ENCODE measurements around the gene RAB30. TPM values are rescaled to one million over a fixed set of nuclear protein-coding genes. Genes with fewer than 3 reads are reported as not detected.

RAB30 gene
- total RNA-seq, 1 donor from 2014 or later, result 5.8 TPM

GRCh38 chr11:82992223-82992622, 79.5 kb downstream of the RAB30 start:
- no peaks in the 10 kb centered on the region for H3K27me3 ChIP-seq (ENCODE audit: control insufficient read depth, insufficient read depth, low read length)
- no peak for DNase-seq (ENCODE audit: low read depth)
- no peak for TF ChIP-seq CTCF (IDR thresholded peaks at IDR 0.05; ENCODE audit: insufficient read depth, low read length, poor library complexity, severe bottlenecking)
- no peaks in the 10 kb centered on the region for H3K36me3 ChIP-seq (ENCODE audit: control insufficient read depth, insufficient read depth, low read length)
- H3K4me3 ChIP-seq (ENCODE audit: low read depth, low read length), result no peak overlapping the region

GRCh38 chr11:82989628-82990404, 81.9 kb downstream of the RAB30 start:
- DNase-seq (ENCODE audit: low read depth), result no peak
- Histone ChIP-seq H3K4me3 (ENCODE audit: low read depth, low read length) (no peak overlapping the region), H3K27me3 (ENCODE audit: control insufficient read depth, insufficient read depth, low read length) (no peaks in the 10 kb centered on the region), H3K36me3 (ENCODE audit: control insufficient read depth, insufficient read depth, low read length) (no peaks in the 10 kb centered on the region)
- no peak for TF ChIP-seq CTCF (IDR thresholded peaks at IDR 0.05; ENCODE audit: insufficient read depth, low read length, poor library complexity, severe bottlenecking)

- Histone ChIP-seq H3K4me3 (ENCODE audit: low read depth, low read length) (no peak overlapping the region), H3K27me3 (ENCODE audit: control insufficient read depth, insufficient read depth, low read length) (no peaks in the 10 kb centered on the region), H3K36me3 (ENCODE audit: control insufficient read depth, insufficient read depth, low read length) (no peaks in the 10 kb centered on the region)
- no peak for TF ChIP-seq CTCF (IDR thresholded peaks at IDR 0.05; ENCODE audit: insufficient read depth, low read length, poor library complexity, severe bottlenecking)
- no peak for DNase-seq (ENCODE audit: low read depth)
These were observed 82.6 kb downstream of the RAB30 start for GRCh38 chr11:82988936-82989627.

GRCh38 chr11:82987997-82988396, 83.7 kb downstream of the RAB30 start:
- Histone ChIP-seq H3K4me3 (ENCODE audit: low read depth, low read length) (no peak overlapping the region), H3K27me3 (ENCODE audit: control insufficient read depth, insufficient read depth, low read length) (no peaks in the 10 kb centered on the region), H3K36me3 (ENCODE audit: control insufficient read depth, insufficient read depth, low read length) (no peaks in the 10 kb centered on the region)
- no peak for TF ChIP-seq CTCF (IDR thresholded peaks at IDR 0.05; ENCODE audit: insufficient read depth, low read length, poor library complexity, severe bottlenecking)
- no peak for DNase-seq (ENCODE audit: low read depth)

- DNase-seq (ENCODE audit: low read depth), result no peak
- no peak for TF ChIP-seq CTCF (IDR thresholded peaks at IDR 0.05; ENCODE audit: insufficient read depth, low read length, poor library complexity, severe bottlenecking)
- no peaks in the 10 kb centered on the region for H3K36me3 ChIP-seq (ENCODE audit: control insufficient read depth, insufficient read depth, low read length)
- H3K27me3 ChIP-seq (ENCODE audit: control insufficient read depth, insufficient read depth, low read length), result no peaks in the 10 kb centered on the region
- H3K4me3 ChIP-seq (ENCODE audit: low read depth, low read length), result no peak overlapping the region
These were observed 85.3 kb downstream of the RAB30 start for GRCh38 chr11:82986446-82986845.
